A673 (cell line): ENCODE measurements around the gene DAZAP2. TPM values are rescaled to one million over a fixed set of nuclear protein-coding genes. Genes with fewer than 3 reads are reported as not detected.

ENCODE experiments used
- BruUV-seq: library from RNA; stranded (reverse); fragments of 400-500 nt; replicated peaks from 2 replicates; lab custom pipeline; 2021; lab: Mats Ljungman, UMichigan
- CTCF ChIA-PET: fragments of 300-600 bp; sonication (Branson Sonifier 250); formaldehyde crosslinking; loops from one replicate; lab custom pipeline; 2022; ENCODE audit warnings: antibody characterized with exemption; lab: Charles Lee
- POLR2A ChIA-PET: fragments of 300-600 bp; sonication (Branson Sonifier 250); formaldehyde crosslinking; loops from one replicate; lab custom pipeline; 2022; ENCODE audit warnings: antibody characterized with exemption; ENCODE audit not compliant: low non-redundant PET; lab: Charles Lee
- DNase-seq: peaks from one replicate; pipeline ENCODE4 v3.0.0-alpha.2; 2015; ENCODE audit warnings: low spot score
- H3K27ac ChIP-seq: fragments of 200-600 bp; sonication (generic); 2 replicates; pipeline ENCODE4 v1.5.1; 2016; ENCODE audit warnings: mixed run types, low read depth, mild to moderate bottlenecking, mixed read lengths, antibody characterized with exemption, low read length; ENCODE audit not compliant: poor library complexity, severe bottlenecking
- H3K27me3 ChIP-seq: fragments of 200-600 bp; sonication (generic); replicated peaks from 2 replicates; pipeline ENCODE4 v1.6.1; 2017; ENCODE audit warnings: mixed run types, low read depth, mild to moderate bottlenecking, mixed read lengths, antibody characterized with exemption, low read length; ENCODE audit not compliant: insufficient read depth, poor library complexity
- H3K36me3 ChIP-seq: fragments of 200-600 bp; sonication (generic); 2 replicates; pipeline ENCODE4 v1.6.1; 2016; ENCODE audit warnings: mixed run types, mild to moderate bottlenecking, mixed read lengths, antibody characterized with exemption, low read length; ENCODE audit not compliant: insufficient read depth, poor library complexity, severe bottlenecking
- H3K4me1 ChIP-seq: fragments of 200-600 bp; sonication (generic); 2 replicates; pipeline ENCODE4 v1.6.1; 2017; ENCODE audit warnings: mixed run types, mild to moderate bottlenecking, mixed read lengths, antibody characterized with exemption, low read length; ENCODE audit not compliant: insufficient read depth, poor library complexity, severe bottlenecking
- H3K4me3 ChIP-seq: fragments of 200-600 bp; sonication (generic); 2 replicates; pipeline ENCODE4 v1.5.1; 2016; ENCODE audit warnings: low read depth, mixed run types, mild to moderate bottlenecking, mixed read lengths, low read length; ENCODE audit not compliant: poor library complexity, severe bottlenecking
- H3K9me3 ChIP-seq: fragments of 200-600 bp; sonication (generic); 2 replicates; pipeline ENCODE4 v1.6.1; 2016; ENCODE audit warnings: mixed run types, low read depth, mild to moderate bottlenecking, mixed read lengths, antibody characterized with exemption, low read length; ENCODE audit not compliant: poor library complexity, severe bottlenecking
- EZH2 ChIP-seq: fragments of 200-600 bp; sonication (generic); IDR thresholded peaks from 2 replicates; pipeline ENCODE4 v1.6.1; 2017; ENCODE audit warnings: borderline replicate concordance, low read depth, mild to moderate bottlenecking, mixed read lengths, antibody characterized with exemption, low read length; ENCODE audit not compliant: poor library complexity, severe bottlenecking
- intact Hi-C: fragments of 100-400 bp; cut with micrococcal nuclease; formaldehyde crosslinking; loops from one replicate; pipeline ENCODE4 v1.10.0; 2022; ENCODE audit not compliant: unreplicated experiment
- total RNA-seq: library from RNA; stranded (reverse); gene quantifications from 2 replicates; pipeline ENCODE4 v1.2.3, GENCODE V29; 2021
- TF ChIP-seq, protein P1 (sequence below): fragments of 300-800, 200-600 bp; sonication (generic); conservative IDR thresholded peaks from 2 replicates; pipeline ENCODE4 v1.5.1; 2017; ENCODE audit warnings: low read depth, mild to moderate bottlenecking, antibody characterized with exemption, low read length, moderate library complexity, mixed read lengths

DAZAP2 gene
- total RNA-seq, 1 experiment from 2014 or later: 138 TPM

DNA sequence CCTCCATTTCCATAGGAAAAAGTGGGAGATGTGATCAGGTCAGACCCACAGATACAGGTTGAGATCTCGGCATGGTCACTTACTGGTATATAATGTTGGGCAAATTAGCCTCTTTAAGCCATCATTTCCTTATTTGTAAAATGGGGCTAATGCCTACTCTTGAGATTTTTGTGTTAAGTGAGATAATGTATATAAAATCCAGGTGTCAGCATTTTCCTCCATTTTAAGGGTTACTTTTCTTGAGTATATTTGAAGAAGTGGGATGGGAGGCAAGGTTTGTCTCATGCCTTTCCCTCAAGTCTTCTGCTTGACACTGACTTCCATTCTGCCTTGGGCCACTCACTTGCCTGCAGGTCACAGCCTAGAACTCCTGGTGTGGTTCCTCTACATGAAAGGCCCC lies 10.7 kb upstream of the DAZAP2 start:
- no TSS peak for BruUV-seq
- H3K36me3 ChIP-seq: no peaks in the 10 kb centered on the region
- DNase-seq: no peak
- no peak for TF ChIP-seq EZH2
- TF ChIP-seq, protein P1, sequence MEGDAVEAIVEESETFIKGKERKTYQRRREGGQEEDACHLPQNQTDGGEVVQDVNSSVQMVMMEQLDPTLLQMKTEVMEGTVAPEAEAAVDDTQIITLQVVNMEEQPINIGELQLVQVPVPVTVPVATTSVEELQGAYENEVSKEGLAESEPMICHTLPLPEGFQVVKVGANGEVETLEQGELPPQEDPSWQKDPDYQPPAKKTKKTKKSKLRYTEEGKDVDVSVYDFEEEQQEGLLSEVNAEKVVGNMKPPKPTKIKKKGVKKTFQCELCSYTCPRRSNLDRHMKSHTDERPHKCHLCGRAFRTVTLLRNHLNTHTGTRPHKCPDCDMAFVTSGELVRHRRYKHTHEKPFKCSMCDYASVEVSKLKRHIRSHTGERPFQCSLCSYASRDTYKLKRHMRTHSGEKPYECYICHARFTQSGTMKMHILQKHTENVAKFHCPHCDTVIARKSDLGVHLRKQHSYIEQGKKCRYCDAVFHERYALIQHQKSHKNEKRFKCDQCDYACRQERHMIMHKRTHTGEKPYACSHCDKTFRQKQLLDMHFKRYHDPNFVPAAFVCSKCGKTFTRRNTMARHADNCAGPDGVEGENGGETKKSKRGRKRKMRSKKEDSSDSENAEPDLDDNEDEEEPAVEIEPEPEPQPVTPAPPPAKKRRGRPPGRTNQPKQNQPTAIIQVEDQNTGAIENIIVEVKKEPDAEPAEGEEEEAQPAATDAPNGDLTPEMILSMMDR: no peak
- H3K9me3 ChIP-seq: no peaks in the 10 kb centered on the region
- H3K27me3 ChIP-seq: no peaks in the 10 kb centered on the region
- ChIA-PET POLR2A (no interaction called here), CTCF (no interaction called here)
- no peak overlapping the region for H3K4me3 ChIP-seq
- peaks cover 10% of the 10 kb centered on the region for H3K4me1 ChIP-seq
- intact Hi-C loops: no loop called here
- no peak overlapping the region for H3K27ac ChIP-seq

DNA sequence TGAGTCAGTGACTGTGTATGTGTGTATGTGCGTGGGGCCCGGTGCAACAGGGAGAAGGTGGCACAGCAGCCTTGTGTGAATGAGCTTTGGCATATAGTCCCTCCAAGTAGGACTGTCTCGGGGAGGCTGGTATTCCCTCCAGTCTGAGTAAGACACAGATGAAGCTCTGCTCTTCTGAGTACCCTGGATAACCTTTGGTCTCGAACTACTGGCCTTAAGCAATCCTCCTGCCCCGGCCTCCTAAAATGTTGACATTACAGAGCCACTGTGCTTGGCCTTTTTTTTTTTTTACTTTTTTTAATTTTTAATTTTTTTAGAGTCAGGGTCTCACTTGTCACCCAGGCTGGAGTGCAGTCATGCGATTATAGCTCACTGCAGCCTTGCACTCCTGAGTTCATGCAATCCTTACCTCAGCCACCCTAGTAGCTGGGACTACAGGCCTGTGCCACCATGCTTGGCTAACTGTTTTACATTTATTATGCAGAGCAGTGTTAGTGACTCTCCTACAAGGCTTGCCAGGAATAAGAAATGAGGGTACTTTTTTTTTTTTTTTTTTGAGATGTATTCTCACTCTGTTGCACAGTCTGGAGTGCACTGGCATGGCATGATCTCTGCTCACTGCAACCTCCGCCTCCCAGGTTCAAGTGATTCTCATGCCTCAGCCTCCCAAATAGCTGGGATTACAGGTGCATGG lies 9.4 kb upstream of the DAZAP2 start:
- H3K27ac ChIP-seq: no peak overlapping the region
- no peak overlapping the region for H3K4me3 ChIP-seq
- POLR2A ChIA-PET: no interaction called here
- no peak for TF ChIP-seq EZH2
- no TSS peak for BruUV-seq
- no peaks in the 10 kb centered on the region for H3K27me3 ChIP-seq
- peaks cover 10% of the 10 kb centered on the region for H3K4me1 ChIP-seq
- no peak for DNase-seq
- CTCF ChIA-PET: no interaction called here
- H3K36me3 ChIP-seq: no peaks in the 10 kb centered on the region
- intact Hi-C loops: no loop called here
- H3K9me3 ChIP-seq: no peaks in the 10 kb centered on the region

DNA sequence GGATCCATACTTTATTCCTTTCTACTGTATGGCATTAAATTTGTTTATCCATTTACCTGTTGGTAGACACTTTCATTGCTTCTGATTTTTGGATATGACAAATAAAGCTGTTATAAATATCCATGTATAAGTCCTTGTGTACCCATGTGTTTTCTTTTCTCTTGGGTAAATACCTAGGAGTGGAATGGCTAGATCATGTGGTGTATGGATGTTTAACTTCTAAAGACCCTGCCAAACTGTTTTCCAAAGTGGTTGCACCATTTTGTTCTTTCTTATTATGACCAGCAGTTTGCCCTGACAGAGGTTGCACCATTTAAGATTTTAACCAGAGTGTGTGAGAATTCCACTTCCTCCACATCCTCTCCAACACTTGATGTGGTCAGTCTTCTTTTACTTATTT lies 6.0 kb upstream of the DAZAP2 start:
- ChIA-PET POLR2A (no interaction called here), CTCF (no interaction called here)
- no peak for DNase-seq
- no TSS peak for BruUV-seq
- Histone ChIP-seq H3K36me3 (no peaks in the 10 kb centered on the region), H3K4me1 (no peaks in the 10 kb centered on the region), H3K4me3 (no peak overlapping the region), H3K9me3 (no peaks in the 10 kb centered on the region), H3K27ac (no peak overlapping the region), H3K27me3 (no peaks in the 10 kb centered on the region)
- intact Hi-C loops: loop anchor here (10.0 kb wide), 1 partner anchor 148 kb away; the partner anchor contains the start of gene CSRNP2
- TF ChIP-seq, protein P1: no peak
- no peak for TF ChIP-seq EZH2
